Neuronal stem cell (in vitro differentiated cells): ENCODE data around the gene CFAP58.

Experiments used
- DNase-seq: peaks from one replicate; pipeline ENCODE4 v3.0.0-alpha.2; 2013; ENCODE audit warnings: low spot score
- H2AFZ ChIP-seq: one replicate; pipeline ENCODE4 v1.6.1; 2013; ENCODE audit warnings: mild to moderate bottlenecking, low read length, inconsistent platforms
- H2AK5ac ChIP-seq: 2 replicates; pipeline ENCODE4 v1.6.1; 2013; ENCODE audit warnings: low read depth, mild to moderate bottlenecking, inconsistent platforms, low read length, moderate library complexity, mixed read lengths
- H2BK120ac ChIP-seq: 2 replicates; pipeline ENCODE4 v1.6.1; 2013; ENCODE audit warnings: low read depth, mild to moderate bottlenecking, inconsistent platforms, low read length, moderate library complexity, mixed read lengths
- H2BK12ac ChIP-seq: one replicate; pipeline ENCODE4 v1.6.1; 2013; ENCODE audit warnings: low read length, inconsistent platforms
- H2BK15ac ChIP-seq: 2 replicates; pipeline ENCODE4 v1.6.1; 2013; ENCODE audit warnings: mild to moderate bottlenecking, low read length, inconsistent platforms, mixed read lengths
- H2BK5ac ChIP-seq: one replicate; pipeline ENCODE4 v1.6.1; 2013; ENCODE audit warnings: inconsistent platforms, mild to moderate bottlenecking, low read length, moderate library complexity
- H3K14ac ChIP-seq: one replicate; pipeline ENCODE4 v1.6.1; 2013; ENCODE audit warnings: low read length, inconsistent platforms
- H3K18ac ChIP-seq: 2 replicates; pipeline ENCODE4 v1.6.1; 2013; ENCODE audit warnings: low read length, inconsistent platforms
- H3K23ac ChIP-seq: 2 replicates; pipeline ENCODE4 v1.6.1; 2013; ENCODE audit warnings: low read depth, mild to moderate bottlenecking, mixed read lengths, low read length, inconsistent platforms; ENCODE audit not compliant: poor library complexity
- H3K27ac ChIP-seq: replicated peaks from 3 replicates; pipeline ENCODE4 v1.5.1; 2013; ENCODE audit warnings: low read length, inconsistent platforms
- H3K27me3 ChIP-seq, 3 experiments: 2 replicates each; pipeline ENCODE4 v1.6.1; 2013; ENCODE audit warnings: low read length in 3 of 3, mild to moderate bottlenecking in 2 of 3, inconsistent platforms in 1 of 3, low read depth in 1 of 3, mixed read lengths in 1 of 3, moderate library complexity in 1 of 3; ENCODE audit not compliant: control insufficient read depth in 3 of 3, insufficient read depth in 3 of 3
- H3K36me3 ChIP-seq, 2 donors: replicated peaks in 1 of 2; 2 replicates each; pipeline ENCODE4 v1.6.1; 2013; ENCODE audit warnings: low read length in 2 of 2; ENCODE audit not compliant: control insufficient read depth in 2 of 2, insufficient read depth in 2 of 2
- H3K4ac ChIP-seq: 2 replicates; pipeline ENCODE4 v1.6.1; 2013; ENCODE audit warnings: inconsistent platforms, mild to moderate bottlenecking, low read length, moderate library complexity
- H3K4me1 ChIP-seq, 2 donors: 1 replicate in 1 of 2; 2 replicates in 1 of 2; pipeline ENCODE4 v1.6.1; 2013; ENCODE audit warnings: low read length in 2 of 2, low read depth in 1 of 2; ENCODE audit not compliant: control insufficient read depth in 2 of 2, insufficient read depth in 1 of 2
- H3K4me2 ChIP-seq: one replicate; pipeline ENCODE4 v1.6.1; 2013; ENCODE audit warnings: mild to moderate bottlenecking, low read length, inconsistent platforms; ENCODE audit not compliant: insufficient read depth, poor library complexity, severe bottlenecking
- H3K4me3 ChIP-seq, 2 donors: 2 replicates each; pipeline ENCODE4 v1.5.1; 2013; ENCODE audit warnings: low read length in 2 of 2, mild to moderate bottlenecking in 2 of 2, inconsistent platforms in 1 of 2, moderate library complexity in 1 of 2
- H3K79me1 ChIP-seq: one replicate; pipeline ENCODE4 v1.6.1; 2013; ENCODE audit warnings: low read depth, mild to moderate bottlenecking, inconsistent platforms, low read length, moderate library complexity
- H3K9ac ChIP-seq: one replicate; pipeline ENCODE4 v1.6.1; 2013; ENCODE audit warnings: mild to moderate bottlenecking, low read depth, low read length, inconsistent platforms; ENCODE audit not compliant: poor library complexity
- H3K9me3 ChIP-seq, 2 donors: replicated peaks in 1 of 2; 2 replicates each; pipeline versions ENCODE3 to v1.6.1; 2013; ENCODE audit warnings: low read length in 2 of 2, mild to moderate bottlenecking in 2 of 2, inconsistent platforms in 1 of 2, low read depth in 1 of 2, mixed read lengths in 1 of 2, moderate library complexity in 1 of 2; ENCODE audit not compliant: control insufficient read depth in 2 of 2, insufficient read depth in 1 of 2
- H4K8ac ChIP-seq: one replicate; pipeline ENCODE4 v1.6.1; 2013; ENCODE audit warnings: low read depth, mild to moderate bottlenecking, inconsistent platforms, low read length, moderate library complexity
- H4K91ac ChIP-seq: one replicate; pipeline ENCODE4 v1.6.1; 2013; ENCODE audit warnings: low read length, low read depth, mild to moderate bottlenecking, inconsistent platforms; ENCODE audit not compliant: poor library complexity
- WGBS, 2 donors: extraction: QIAGEN DNeasy Blood & Tissue Kit; methylation state at CpG; one replicate each; pipeline ENCODE4 v1.1.7; 2013; ENCODE audit warnings: missing lambda C conversion rate in 2 of 2, mixed read lengths in 1 of 2; ENCODE audit not compliant: insufficient read length in 2 of 2, insufficient replicate concordance in 1 of 2; ENCODE audit errors: extremely low coverage in 2 of 2; 5-methylcytosine and 5-hydroxymethylcytosine counted together

CFAP58 gene

DNA sequence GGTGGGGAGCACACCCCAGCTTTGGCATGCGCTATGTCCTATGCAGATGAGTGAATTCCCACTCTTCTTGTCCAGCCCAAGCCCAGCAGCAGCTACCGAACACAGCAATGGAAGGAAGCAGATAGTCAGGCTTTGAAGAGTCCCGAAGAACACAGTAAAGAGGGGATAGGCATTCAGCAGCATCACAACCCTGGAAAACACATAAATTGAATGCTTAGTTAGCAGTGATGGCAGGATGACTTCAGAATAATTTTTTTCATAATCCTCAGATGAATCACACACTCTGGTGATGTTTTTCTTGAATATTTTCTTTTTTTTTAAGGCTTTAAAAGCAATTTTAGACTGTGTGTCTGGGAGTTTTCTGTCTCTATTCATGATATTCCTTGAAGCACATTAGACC, 95.8 kb downstream of the CFAP58 start:
- no peak overlapping the region for H2BK12ac ChIP-seq
- H3K9me3 ChIP-seq: no peaks in the 10 kb centered on the region
- no CpG with 5 or more reads among the region's 3 CpGs for WGBS, 2 donors
- H3K23ac ChIP-seq: no peak overlapping the region
- DNase-seq: no peak
- no peak overlapping the region for H3K4ac ChIP-seq
- no peak overlapping the region for H3K27ac ChIP-seq
- H3K27me3 ChIP-seq: no peaks in the 10 kb centered on the region
- no peak overlapping the region for H2BK15ac ChIP-seq
- no peak overlapping the region for H3K4me3 ChIP-seq
- no peak overlapping the region for H2AK5ac ChIP-seq
- H3K4me1 ChIP-seq: peaks cover 0 to 6% of the 10 kb centered on the region in 2 donors
- H2BK120ac ChIP-seq: no peak overlapping the region
- no peak overlapping the region for H2BK5ac ChIP-seq
- no peaks in the 10 kb centered on the region for H3K36me3 ChIP-seq
- no peak overlapping the region for H3K18ac ChIP-seq
- no peak overlapping the region for H4K8ac ChIP-seq
- no peak overlapping the region for H3K9ac ChIP-seq
- H4K91ac ChIP-seq: no peak overlapping the region
- no peaks in the 10 kb centered on the region for H3K79me1 ChIP-seq
- no peak overlapping the region for H3K4me2 ChIP-seq
- H2AFZ ChIP-seq: no peak overlapping the region
- no peak overlapping the region for H3K14ac ChIP-seq

DNA sequence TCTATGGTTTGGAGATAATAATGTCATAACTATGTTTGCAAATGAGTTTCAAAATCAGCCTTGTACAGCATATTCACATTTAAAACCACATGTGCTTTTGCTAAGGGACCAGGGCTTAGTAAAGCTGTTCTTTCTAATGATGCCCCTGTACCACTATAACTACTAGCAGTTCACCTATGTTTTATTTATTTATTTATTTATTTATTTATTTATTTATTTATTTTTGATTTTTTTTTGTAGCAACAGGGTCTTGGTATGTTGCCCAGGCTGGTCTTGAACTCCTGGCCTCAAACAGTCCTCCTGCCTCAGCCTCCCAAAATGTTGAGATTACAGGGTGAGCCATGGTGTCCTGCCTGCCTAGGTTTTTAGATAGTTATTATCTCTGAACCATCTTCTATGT, 96.9 kb downstream of the CFAP58 start:
- Histone ChIP-seq H3K18ac (no peak overlapping the region), H3K79me1 (no peaks in the 10 kb centered on the region), H4K91ac (no peak overlapping the region), H3K23ac (no peak overlapping the region), H2AFZ (no peak overlapping the region), H3K4me2 (no peak overlapping the region), H2AK5ac (no peak overlapping the region), H3K27me3 (no peaks in the 10 kb centered on the region), H3K4ac (no peak overlapping the region), H3K4me1 (peaks cover 0 to 6% of the 10 kb centered on the region in 2 donors), H4K8ac (no peak overlapping the region), H3K27ac (no peak overlapping the region), H2BK15ac (no peak overlapping the region), H3K36me3 (no peaks in the 10 kb centered on the region), H2BK5ac (no peak overlapping the region), H3K9me3 (no peaks in the 10 kb centered on the region), H3K9ac (no peak overlapping the region), H3K4me3 (no peak overlapping the region), H3K14ac (no peak overlapping the region), H2BK120ac (no peak overlapping the region), H2BK12ac (no peak overlapping the region)
- no peak for DNase-seq

DNA sequence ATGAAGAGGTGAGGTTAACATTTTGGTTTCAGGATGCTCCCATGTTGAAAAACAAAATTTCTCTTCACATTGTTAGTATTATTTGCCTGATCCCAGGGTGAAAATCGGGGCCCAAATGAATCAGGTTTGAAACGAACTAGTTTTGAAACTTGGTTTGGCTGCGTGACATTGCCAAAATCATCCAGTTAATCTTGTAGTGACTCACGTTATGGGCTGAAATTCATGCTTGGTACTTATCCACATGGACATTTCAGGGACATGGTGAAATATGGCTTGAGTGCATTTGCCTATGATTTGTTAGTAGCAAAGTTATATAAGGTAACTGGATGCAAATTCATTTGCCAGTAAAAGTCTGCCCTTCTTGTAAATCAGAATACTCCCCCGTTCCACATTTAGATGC, 97.3 kb downstream of the CFAP58 start:
- Histone ChIP-seq H4K91ac (no peak overlapping the region), H3K36me3 (no peaks in the 10 kb centered on the region), H3K4me3 (no peak overlapping the region), H3K27ac (no peak overlapping the region), H3K27me3 (no peaks in the 10 kb centered on the region), H3K4ac (no peak overlapping the region), H3K23ac (no peak overlapping the region), H2BK120ac (no peak overlapping the region), H3K79me1 (no peaks in the 10 kb centered on the region), H3K4me1 (peaks cover 0 to 6% of the 10 kb centered on the region in 2 donors), H3K18ac (no peak overlapping the region), H3K9ac (no peak overlapping the region), H3K9me3 (no peaks in the 10 kb centered on the region), H2AFZ (no peak overlapping the region), H3K4me2 (no peak overlapping the region), H2BK5ac (no peak overlapping the region), H2AK5ac (no peak overlapping the region), H2BK12ac (no peak overlapping the region), H2BK15ac (no peak overlapping the region), H4K8ac (no peak overlapping the region), H3K14ac (no peak overlapping the region)
- WGBS, 2 donors: no CpG with 5 or more reads among the region's 5 CpGs
- DNase-seq: no peak

GRCh38 chr10:104452977-104453376, 99.3 kb downstream of the CFAP58 start:
- Histone ChIP-seq H2BK12ac (no peak overlapping the region), H3K4me2 (no peak overlapping the region), H3K9ac (no peak overlapping the region), H3K27ac (no peak overlapping the region), H4K8ac (no peak overlapping the region), H2BK5ac (no peak overlapping the region), H2AFZ (no peak overlapping the region), H4K91ac (no peak overlapping the region), H2BK120ac (no peak overlapping the region), H3K4me1 (peaks cover 0 to 5% of the 10 kb centered on the region in 2 donors), H2AK5ac (no peak overlapping the region), H3K4me3 (no peak overlapping the region), H2BK15ac (no peak overlapping the region), H3K79me1 (no peaks in the 10 kb centered on the region), H3K14ac (no peak overlapping the region), H3K18ac (no peak overlapping the region), H3K4ac (no peak overlapping the region), H3K9me3 (no peaks in the 10 kb centered on the region), H3K23ac (no peak overlapping the region), H3K27me3 (no peaks in the 10 kb centered on the region), H3K36me3 (no peaks in the 10 kb centered on the region)
- no CpG with 5 or more reads among the region's 3 CpGs for WGBS, 2 donors
- no peak for DNase-seq
